HG03039 (cell line): ENCODE data around the gene PAXX.

Experiments
- ATAC-seq: cut with Tn5 transposase; IDR thresholded peaks from one replicate; pipeline ENCODE4 v1.9.1; 2021; ENCODE audit warnings: mild to moderate bottlenecking, moderate library complexity; ENCODE audit not compliant: unreplicated experiment

PAXX gene

DNA sequence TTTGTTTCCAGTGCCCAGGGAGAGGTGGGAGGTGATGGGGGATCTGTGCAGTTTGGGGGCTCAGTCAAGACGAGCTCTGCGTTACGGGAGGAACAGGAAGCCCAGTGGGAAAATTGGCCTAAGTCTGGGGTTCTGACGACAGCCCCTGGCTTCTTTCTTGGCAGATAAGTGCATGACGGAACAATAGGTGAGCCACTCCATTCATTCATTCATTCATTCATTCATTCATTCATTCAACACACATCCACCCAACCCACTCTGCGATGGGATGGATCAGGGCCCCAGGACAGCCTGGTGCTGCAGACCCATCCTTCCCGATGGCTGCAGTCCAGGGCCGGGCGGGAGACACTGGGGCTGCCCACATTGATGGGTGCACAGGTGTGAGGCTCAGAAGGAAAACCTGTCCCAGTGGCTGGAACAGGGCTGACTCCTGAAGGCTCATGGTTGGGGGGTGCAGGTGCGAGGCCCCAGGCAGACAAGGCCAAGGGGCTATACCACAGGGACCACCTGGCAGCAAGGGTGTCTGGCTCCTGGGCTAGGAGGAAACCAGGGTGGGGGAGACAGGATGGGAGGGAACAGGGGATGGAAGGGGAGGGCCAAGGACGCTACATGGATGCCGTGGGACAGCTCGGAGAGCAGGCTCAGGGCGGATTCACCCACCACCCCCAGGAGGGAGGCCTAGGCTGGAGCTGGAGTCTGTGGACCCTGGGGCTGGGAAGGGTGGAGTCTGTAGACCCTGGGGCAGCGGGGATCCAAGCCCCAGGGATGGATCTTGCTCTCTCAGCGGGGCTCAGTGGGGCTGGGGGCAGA lies 11.3 kb upstream of the PAXX start:
- ATAC-seq = no peak

DNA sequence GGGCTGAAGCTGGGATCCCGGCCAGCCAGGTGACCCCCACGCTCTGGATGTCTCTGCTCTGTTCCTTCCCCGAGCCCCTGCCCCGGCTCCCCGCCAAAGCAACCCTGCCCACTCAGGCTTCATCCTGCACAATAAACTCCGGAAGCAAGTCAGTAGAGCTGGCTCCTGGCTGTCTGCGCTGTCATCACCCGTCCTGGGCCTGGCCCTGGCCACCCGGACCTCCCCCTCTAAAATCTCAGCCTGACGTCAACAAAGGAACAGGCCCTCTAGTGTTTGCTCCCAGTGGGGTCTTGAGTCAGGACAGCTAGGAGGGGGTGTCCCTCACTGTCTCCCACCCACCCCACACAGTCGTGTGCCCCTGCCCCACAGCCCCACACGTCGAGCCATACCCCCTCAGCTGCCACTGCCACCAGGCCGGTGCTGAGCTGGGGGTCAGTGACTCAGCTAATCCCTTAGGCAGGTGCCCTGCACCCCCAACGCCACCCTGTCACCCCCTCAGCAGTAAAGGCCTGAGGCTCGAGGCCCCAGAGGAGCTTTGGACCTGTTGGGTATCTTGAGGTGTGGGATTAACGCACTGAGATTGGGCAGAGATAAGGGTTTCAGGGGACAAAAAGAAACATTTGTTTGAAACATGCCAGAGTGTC lies 10.5 kb upstream of the PAXX start:
- ATAC-seq = no peak

DNA sequence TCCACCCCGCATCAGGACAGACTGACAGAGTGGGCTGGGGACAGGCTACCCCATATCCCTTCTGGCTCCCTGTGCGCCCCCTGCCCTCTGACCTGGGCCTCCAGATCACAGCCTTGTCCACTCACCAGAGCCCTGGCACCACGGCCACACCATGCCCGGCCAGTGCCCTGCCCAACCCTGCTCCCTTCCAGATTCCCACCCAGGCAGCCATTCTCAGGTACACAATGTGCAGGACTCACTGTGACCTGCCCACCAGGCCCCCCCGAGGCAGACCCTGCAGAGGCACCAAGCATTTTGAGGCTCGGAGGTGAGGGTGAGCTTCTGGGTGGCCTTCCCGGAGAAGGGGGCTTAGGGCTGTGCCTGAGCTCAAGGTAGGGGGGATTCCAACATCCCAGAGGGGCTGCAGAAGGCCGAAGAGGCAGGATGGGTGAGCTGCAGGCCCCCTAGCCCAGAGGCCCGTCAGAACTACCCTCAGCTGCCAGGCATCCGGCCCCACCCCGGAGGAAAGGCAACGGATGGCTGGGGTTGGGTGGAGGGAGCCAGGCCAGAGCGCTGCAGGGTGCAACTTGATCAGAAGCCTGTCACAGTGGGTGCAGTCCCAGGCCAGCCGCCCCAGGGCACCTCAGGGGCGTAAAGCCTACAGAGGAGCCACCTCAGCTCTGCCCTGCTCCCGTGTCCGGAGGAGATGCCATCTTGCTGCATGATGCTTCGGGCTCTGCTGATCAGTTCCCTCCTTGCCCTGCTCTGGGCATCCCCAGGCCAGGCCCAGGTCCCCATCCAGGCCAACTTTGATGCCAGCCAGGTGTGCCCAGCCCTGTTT lies 9.8 kb upstream of the PAXX start, which contains the start of gene LCNL1:
Gene LCNL1, plus strand, starts transcription at position 762 of the 820 bp plus-strand sequence. CDS start 594 bp downstream, outside the sequence.
- no peak for ATAC-seq

DNA sequence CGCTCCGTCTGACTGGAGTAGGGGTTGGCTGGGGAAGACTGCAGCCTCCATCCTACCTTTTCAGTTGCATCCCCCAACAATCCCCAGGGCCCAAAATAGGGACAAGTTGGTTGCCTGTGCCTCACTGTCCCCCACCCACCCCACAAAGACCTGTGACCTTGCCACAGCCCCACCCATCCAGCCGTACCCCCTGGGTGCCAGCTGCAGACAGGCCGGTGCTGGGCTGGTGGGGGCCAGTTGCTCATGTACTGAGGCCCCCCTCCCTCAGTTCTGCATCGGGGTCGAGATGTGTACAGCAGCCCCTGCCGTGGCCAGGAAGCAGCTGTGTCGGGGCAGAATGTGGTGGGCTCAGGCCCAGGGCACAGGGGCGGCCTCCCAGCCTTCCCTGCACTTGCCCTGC lies 9.1 kb upstream of the PAXX start:
- ATAC-seq = no peak

DNA sequence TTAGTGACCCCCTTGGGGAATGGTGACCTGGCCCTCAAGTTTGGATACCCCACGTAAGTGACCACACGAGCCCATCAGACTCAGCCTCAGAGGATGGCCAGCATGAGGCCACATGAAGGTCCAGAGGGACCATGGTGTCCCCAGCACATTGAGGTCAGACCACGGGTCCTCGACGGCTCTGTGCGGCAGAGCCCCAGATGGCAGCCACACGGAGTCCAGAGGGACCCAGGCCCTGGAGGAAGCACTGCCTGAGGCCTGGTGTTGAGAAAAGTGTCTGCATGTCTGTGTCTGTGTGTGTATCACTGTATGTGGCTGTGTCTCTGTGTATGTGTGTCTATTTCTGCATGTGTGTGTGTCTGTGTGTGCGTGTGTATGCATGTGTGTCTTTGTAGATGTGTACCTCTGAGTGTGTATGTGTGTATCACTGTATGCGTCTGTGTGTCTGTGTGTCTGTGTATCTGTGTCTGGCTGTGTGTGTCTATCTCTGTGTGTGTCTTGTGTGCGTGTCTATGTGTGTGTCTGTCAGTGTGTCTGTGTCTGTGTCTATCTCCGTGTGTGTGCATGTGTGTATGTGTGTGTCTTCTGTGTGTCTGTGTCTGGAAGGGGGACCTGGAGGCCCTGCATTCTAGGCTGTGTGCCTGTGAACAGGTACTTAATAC lies 8.4 kb upstream of the PAXX start:
- ATAC-seq = no peak

DNA sequence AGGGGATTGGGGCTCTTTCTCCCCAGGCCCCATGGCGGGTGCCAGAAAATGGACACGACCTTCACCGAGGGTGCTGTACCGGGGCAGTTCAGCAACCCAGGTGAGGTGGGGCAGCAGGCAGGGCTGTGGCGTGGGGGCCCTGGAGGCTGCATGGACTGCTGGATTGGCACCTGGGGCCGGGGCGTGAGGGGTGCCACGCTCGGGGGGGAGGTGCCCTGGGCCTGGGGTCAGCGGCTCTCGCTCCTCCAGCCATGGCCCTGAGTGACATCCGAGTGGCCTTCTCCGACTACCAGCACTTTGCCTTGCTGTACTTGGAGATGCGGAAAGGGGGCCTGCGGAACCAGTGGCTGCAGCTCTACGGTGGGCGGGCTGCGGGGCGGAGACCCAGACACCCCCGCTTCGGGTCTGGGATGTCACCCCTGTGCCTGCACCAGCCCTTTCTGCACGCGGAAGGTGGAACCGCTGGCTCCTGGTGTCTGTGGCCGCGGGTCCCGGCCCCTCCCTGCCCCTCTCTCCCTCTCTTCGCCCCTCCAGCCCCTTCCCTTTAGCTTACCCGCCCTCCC lies 7.7 kb upstream of the PAXX start:
- no peak for ATAC-seq

DNA sequence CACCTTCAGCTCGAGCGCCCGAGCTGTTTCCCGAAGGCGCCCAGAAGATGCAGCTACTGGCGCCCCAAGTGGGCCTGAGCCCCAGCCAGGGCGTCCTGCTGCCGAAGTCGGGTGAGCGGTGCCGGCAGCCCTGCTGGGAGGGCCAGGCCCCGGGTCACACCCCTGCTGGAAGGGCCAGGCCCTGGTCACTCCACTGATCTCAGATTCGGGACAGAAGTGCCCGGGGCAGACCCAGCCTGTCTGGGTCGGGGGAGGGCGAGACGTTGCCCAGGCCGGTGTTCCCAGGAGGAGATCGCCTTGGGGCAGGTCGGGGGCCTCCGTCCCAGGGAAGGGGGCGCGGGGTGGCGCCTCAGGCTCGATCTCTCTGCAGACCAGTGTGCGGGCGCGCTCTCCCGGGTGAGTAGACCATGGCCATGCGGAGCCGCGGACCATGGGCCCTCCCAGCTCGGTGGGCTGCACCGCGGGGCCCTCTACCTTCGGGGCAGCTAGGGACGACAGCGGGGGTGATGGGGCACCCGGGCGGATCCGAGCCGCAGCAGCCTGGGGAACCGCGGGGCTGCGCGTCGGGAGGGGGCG lies 7.1 kb upstream of the PAXX start:
- no peak for ATAC-seq

DNA sequence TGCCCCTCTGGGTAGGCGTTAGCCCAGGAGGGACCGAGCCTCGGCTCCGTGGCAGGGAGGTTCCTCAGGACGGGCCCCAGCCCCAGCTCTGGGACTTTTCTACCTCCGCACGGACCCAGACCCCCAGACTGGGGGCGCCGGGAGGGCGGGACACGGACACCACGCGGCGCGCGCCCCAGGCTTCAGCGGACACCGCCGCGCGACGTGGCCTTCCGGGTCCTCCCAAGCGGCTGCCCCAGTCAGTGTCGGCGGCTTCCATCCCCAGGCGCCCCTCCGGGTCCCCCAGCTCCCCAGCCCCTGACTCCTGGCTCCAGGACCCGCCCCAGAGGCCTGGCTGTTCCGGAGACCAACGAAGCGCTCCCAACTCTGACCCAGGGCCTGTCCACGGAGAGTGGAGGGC lies 6.4 kb upstream of the PAXX start:
- no peak for ATAC-seq

DNA sequence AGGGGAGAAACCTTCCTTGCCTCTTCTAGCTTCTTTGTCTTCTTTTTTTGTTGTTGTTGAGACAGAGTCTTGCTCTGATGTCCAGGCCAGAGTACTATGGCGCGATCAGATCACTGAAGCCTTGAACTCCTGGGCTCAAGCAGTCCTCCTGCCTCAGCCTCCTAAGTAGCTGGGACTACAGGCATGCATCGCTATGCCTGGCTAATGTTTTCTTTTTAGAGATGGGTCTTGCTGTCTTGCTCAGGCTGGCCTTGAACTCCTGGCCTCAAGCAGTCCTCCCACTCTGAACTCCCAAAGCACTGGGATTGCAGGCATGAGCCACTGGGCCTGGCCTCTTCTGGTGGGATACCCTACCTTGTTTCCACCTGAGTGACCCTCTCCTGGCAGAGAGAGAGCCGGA lies 3.4 kb upstream of the PAXX start:
- no peak for ATAC-seq

DNA sequence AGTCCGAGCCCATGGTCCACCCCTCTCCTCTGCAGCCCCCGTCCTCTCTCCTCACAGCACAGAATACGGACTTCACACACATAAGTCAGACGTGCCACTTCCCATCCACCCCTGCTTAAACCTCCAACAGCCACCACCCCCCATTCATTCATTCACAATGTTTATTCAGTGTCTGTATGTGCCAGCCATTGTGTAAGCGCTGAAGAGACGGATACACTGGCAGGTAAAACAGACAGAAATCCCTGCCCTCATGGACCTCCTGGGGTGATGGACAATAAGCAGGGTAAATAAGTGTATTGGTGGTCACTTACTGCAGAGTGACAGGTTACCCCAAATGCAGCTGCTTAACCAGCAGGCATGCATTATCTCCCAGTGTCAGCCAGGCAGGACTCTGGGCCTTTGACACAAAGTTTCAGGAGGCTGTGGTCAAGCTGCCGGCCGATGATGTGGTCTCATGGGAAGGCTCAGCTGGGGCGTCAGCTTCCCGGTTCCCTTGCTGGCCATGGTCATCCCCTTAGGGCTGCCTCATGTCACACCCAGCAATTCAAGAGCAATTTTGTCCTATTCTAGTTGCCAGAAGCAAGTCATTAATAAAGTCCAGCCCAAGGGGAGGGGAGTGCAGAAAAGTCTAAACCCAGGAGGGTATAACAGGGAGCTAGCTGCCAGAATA lies 1.8 kb upstream of the PAXX start:
- no peak for ATAC-seq

DNA sequence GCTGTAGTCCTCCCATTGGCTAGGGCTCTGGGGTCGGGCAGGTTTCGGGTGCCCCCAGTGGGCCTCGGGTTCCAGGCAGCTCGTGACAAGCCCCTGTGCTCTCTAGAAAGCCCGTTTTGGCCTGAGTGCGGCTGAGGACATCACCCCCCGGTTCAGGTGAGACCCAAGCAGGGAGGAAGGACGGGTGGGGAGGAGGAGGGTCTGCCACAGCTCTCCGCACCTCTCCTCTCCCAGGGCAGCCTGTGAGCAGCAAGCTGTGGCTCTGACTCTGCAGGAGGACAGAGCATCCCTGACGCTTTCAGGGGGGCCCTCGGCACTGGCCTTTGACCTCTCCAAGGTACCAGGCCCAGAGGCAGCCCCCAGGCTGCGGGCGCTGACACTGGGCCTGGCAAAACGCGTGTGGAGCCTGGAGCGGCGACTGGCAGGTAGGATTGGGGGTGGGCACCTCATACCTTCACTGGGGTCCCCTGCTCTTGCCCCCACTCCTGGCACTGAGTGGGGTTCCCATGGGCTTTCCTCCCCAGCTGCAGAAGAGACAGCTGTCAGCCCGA lies 672 bp downstream of the PAXX start:
- no peak for ATAC-seq

DNA sequence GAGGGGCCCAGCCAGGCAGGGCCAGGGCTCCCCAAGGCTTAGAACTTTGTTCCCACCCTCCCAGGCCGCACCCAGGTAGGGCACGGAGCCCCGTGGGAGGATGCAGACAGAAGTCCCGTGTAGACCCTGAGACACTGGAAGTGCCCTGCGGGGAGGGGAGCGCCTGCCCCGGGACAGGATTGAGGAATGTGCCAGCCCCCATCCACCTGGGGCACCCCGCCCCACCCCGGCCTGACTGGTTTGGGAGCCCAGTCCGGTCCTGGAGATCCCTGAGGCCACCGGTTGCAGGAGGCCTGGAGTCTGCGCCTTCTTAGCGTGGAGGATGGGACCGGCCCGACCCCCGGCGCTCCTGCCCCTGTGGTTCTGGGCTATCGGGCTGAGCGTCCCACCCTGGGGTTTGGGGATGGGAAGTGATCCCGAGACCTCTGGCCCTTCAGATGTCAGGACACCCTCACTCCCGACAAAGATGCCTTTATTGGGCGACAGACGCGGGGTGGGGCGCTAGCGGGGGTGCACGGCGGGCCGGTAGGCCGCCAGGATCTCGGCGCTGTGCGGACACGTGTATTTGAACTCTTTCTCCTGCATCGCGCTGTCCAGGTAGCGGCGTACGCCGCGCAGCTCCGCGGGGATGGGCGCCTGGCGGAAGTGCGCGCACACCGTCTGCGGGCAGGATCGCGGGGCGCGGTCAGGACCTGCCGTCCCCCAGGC lies 2.1 kb downstream of the PAXX start:
- ATAC-seq = no peak

DNA sequence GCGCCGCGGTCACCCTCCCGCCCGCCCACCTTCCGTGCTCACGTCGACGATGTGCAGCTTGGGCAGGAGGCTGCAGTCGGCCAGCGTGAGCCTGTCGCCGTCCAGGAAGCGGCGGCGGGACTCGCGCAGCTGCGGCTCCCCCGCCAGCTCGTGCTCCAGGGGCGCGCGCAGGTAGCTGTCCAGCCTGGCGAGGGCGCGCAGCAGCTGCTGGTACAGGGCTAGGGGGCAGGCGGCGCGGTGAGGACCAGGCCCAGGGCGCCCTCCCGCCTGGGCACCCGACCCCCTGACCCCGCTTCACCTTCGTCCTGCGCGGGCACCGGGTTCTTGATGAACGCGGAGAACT lies 2.6 kb downstream of the PAXX start:
- no peak for ATAC-seq

DNA sequence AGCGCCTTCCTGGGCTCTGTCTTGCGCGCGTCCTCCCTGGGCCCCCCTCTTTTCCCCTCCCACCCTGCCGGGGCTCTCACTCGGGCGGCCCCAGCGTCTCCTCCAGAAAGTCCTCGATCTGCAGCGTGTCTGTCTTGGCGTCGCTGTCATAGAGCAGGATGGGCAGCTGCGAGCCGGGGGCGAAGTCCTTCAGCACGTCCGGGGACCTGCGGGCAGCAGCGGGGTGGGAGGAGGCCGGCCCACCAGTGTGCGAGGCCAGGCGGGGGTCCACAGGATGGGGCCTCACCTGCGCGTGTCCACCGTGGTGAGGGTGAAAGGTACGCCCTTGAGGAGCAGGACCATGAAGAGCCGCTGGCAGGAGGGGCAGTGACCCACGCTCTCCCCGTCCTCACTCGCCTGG lies 3.1 kb downstream of the PAXX start:
- no peak for ATAC-seq

DNA sequence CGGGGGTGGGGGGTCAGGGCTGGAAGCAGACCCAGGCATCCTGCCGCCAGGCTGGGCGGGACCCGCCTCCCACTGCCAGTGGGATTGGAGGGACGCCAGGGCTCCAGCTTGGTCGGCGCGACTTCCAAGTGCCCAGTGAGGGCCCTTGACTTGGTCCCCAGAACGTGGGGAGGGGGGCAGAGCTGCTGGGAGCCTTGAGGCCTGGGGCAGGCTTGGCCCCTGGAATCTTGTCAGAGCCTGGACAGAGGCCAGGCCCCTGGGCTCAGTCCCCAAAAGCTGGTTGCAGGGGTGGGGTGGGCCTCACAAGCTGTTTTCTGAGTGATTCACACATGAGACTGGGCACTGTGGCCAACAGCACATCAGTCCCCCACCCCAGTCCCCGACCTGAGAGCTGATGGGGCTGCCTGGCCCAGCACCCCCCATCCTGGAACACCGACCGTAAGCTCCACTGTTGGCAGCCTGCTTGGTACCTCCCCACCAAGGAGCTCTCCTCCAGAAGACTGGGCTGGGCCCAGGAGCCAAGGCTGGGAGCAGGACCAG lies 3.6 kb downstream of the PAXX start:
- no peak for ATAC-seq

DNA sequence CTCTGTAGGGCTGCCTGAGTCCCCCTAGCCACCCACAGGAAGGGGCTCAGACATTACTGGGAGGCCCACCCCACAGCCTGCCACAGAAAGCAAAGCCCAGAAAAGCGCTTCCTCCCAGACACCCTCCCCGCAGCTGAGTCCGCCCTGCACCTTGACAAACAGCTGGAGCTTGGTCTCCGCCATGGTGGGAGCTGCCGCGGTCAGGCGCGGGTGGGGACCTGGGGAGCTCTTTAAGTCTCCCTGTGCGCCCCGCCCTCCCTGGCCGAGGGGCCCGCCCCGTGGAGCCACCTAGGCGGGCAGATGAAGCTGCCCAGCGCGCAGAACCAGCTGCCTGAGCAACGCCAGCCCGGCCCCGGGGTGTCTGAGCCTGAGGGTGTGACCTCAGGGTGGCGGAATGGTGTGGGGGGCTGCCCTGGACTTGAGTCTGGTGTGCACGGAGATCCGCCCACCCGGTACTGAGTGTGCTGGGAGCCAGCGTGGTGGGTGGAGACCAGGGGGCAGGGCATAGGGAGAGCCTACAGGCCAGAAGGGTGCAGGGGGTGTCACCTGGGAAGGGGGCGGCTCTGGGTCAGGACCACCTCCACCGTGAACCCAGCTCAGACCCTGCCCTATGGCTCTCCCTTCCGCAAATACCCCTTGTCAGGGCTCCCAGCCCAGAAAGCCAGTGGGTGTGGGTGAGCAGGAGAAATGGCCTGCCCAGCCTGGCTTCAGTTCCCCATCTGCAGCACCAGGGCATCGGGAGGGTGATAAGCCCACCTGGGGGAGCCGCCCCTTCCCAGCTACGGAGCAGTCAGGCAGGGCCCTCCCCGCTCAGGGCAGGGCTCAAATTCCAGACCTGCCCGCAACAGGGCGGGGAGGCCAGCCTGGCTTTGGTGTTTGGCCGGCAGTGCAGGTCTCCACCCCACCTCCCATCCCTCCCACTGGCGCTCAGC lies 4.4 kb downstream of the PAXX start, which contains the start of gene CLIC3:
Gene CLIC3, minus strand, starts transcription at position 208 of the 932 bp plus-strand sequence. Its CDS starts 25 bp downstream, at position 183.
- ATAC-seq = no peak

DNA sequence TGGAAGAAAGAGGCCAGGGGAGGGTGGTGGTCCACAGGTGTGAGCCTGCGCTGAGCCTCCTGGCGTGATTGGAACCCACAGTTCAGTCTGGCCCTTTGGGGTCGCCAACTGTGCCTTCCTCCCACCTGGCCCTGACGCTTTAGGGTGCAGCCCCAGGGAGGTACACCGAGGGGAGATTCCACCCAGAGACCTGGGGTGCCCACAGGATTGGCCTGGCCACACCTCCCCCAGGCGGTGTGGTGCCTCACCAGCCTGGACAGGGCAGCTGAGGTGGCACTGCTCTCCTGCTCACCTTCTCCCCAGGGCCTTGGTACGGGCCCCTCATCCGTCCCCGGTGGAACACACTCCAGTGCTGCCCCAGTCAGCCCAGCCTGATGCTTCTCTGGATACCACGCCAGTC lies 5.1 kb downstream of the PAXX start:
- no peak for ATAC-seq

DNA sequence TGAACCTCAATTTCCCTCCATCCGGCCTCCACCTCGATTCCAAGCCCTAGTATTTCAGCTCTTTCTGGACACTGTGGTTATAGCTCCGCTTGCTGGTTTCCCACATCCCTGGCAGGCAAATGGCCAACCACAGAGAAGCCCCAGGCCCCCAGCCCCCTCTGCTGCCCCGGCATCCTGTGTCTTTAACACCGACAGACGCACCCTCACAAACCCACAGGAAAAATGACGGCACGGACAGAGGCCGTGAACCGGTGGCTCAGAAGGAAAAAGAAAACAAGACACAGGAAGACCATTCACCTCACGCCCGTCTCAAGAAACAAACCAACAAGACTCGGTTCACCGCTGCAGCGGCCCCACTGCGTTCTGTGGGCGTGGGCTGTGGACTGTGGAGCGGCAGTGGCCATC lies 5.6 kb downstream of the PAXX start:
- no peak for ATAC-seq
